Activated CD4-positive, alpha-beta T cell treated with anti-CD3 and anti-CD28 coated beads for 36 hours (primary cell): ENCODE data around the gene PDE4B. TPM values are rescaled to one million over a fixed set of nuclear protein-coding genes. Genes with fewer than 3 reads are reported as not detected.

Experiments used
- ATAC-seq: fragments of 200-7000 bp; cut with Tn5 transposase; one replicate; pipeline ENCODE4 v1.10.0; 2021; ENCODE audit warnings: mild to moderate bottlenecking, moderate library complexity
- CTCF ChIA-PET: fragments of 350-600 bp; sonication (Branson Sonifier 250); formaldehyde crosslinking; loops from one replicate; lab custom pipeline; 2021; ENCODE audit warnings: antibody characterized with exemption; lab: Charles Lee
- POLR2A ChIA-PET: fragments of 350-600 bp; sonication (Branson Sonifier 250); formaldehyde crosslinking; loops from one replicate; lab custom pipeline; 2021; ENCODE audit warnings: antibody characterized with exemption, inconsistent platforms; lab: Charles Lee
- DNase-seq: peaks from one replicate; pipeline ENCODE4 v3.0.0-alpha.2; 2020
- H3K27ac Mint-ChIP-seq: one replicate; pipeline ENCODE4 v1.8.0; 2021; ENCODE audit warnings: mixed read lengths
- H3K27me3 Mint-ChIP-seq: one replicate; pipeline ENCODE4 v1.8.0; 2021; ENCODE audit warnings: mixed read lengths
- H3K36me3 Mint-ChIP-seq: one replicate; pipeline ENCODE4 v1.8.0; 2021; ENCODE audit warnings: low read depth, mixed read lengths
- H3K4me1 Mint-ChIP-seq: one replicate; pipeline ENCODE4 v1.8.0; 2021; ENCODE audit warnings: mixed read lengths
- H3K4me3 Mint-ChIP-seq: one replicate; pipeline ENCODE4 v1.8.0; 2021; ENCODE audit warnings: mild to moderate bottlenecking, moderate library complexity, mixed read lengths
- H3K9me3 Mint-ChIP-seq: one replicate; pipeline ENCODE4 v1.8.0; 2021; ENCODE audit warnings: low read depth, mixed read lengths
- intact Hi-C, 2 experiments: fragments of 100-400 bp; cut with DNase I in 1 of 2; cut with micrococcal nuclease in 1 of 2; formaldehyde crosslinking; loops; one replicate each; pipeline versions ENCODE4 v1.14.2 to v1.15.1; 2022 to 2024; cut with DNase I, micrococcal nuclease
- total RNA-seq, 2 experiments: library from RNA; stranded (reverse); gene quantifications; one replicate each; pipeline ENCODE4 v1.2.3, GENCODE V29; 2021

Gene PDE4B
- total RNA-seq, 2 experiments from 2014 or later = 24.2 to 24.7 TPM

DNA sequence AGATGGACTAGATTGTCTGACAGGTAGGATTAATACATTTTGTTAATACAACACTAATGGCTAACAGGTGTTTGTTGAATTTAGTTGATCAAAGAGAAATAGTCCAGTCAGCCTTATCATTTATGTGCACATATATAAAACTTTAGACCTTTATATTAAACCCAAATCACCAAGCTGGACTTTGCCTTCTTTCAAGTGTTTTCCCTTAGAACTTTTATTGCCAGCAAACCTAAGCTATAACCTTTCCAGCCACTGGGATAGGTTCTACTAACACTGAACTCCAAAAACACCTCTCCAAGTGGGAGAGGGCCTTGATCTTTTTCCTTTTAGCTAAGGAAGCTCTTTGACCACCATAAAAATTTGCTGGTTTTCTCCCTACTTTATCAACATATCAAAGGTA is 345.9 kb downstream of the PDE4B start:
- Mint-ChIP-seq H3K27me3 (peaks cover 9% of the 10 kb centered on the region), H3K4me1 (peaks cover 6% of the 10 kb centered on the region), H3K4me3 (no peak overlapping the region), H3K9me3 (no peaks in the 10 kb centered on the region), H3K36me3 (no peaks in the 10 kb centered on the region), H3K27ac (no peak overlapping the region)
- intact Hi-C loops = loop anchor here in 1 of 2 experiments (2.0 to 5.0 kb wide), 3 partner anchors 22 to 104 kb away; no protein-coding TSS in a partner anchor
- no peak for DNase-seq
- ChIA-PET POLR2A (no interaction called here), CTCF (interaction anchor here (0.8 to 1.6 kb wide), 5 partner anchors 9 to 105 kb away, joined by 3 to 5 read pairs (median 4); no protein-coding TSS in a partner anchor)
- ATAC-seq = no peak

GRCh38 chr1:66140072-66140471 is 347.4 kb downstream of the PDE4B start:
- ATAC-seq (no peak), DNase-seq (no peak)
- H3K4me3 Mint-ChIP-seq = no peak overlapping the region
- no peaks in the 10 kb centered on the region for H3K36me3 Mint-ChIP-seq
- no peak overlapping the region for H3K27ac Mint-ChIP-seq
- intact Hi-C loops = no loop called here
- ChIA-PET POLR2A (no interaction called here), CTCF (no interaction called here)
- peaks cover 5% of the 10 kb centered on the region for H3K27me3 Mint-ChIP-seq
- peaks cover 6% of the 10 kb centered on the region for H3K4me1 Mint-ChIP-seq
- no peaks in the 10 kb centered on the region for H3K9me3 Mint-ChIP-seq

DNA sequence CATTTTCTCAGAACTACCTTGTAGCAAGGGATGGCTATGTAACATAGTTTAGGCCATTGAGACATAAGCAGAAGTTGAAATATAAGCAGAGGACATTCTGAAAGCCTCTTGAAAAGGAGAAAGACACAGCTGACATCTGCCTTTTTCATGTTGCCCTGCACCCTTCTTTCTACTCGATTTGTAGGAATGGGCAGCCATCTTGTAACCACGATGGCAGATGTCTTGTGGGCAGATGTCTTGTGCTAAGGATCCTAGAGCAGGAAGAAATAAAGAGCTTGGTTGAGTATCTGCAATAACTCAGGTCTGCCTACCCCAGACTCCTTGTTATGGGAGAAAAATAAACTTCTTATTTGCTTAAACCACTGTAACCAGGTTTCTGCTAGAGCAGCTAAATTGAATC is 351.0 kb downstream of the PDE4B start:
- no peaks in the 10 kb centered on the region for H3K9me3 Mint-ChIP-seq
- no peaks in the 10 kb centered on the region for H3K36me3 Mint-ChIP-seq
- DNase-seq (no peak), ATAC-seq (no peak)
- no peaks in the 10 kb centered on the region for H3K4me1 Mint-ChIP-seq
- no peak overlapping the region for H3K4me3 Mint-ChIP-seq
- H3K27ac Mint-ChIP-seq = no peak overlapping the region
- ChIA-PET POLR2A (no interaction called here), CTCF (interaction anchor here (0.6 kb wide), 1 partner anchor 94 kb away, joined by 3 read pairs; no protein-coding TSS in a partner anchor)
- H3K27me3 Mint-ChIP-seq = peaks cover 5% of the 10 kb centered on the region
- intact Hi-C loops = no loop called here

- Mint-ChIP-seq H3K4me1 (no peaks in the 10 kb centered on the region), H3K36me3 (no peaks in the 10 kb centered on the region), H3K27me3 (peaks cover 15% of the 10 kb centered on the region), H3K9me3 (no peaks in the 10 kb centered on the region), H3K4me3 (no peak overlapping the region), H3K27ac (no peak overlapping the region)
- intact Hi-C loops = no loop called here
- ChIA-PET POLR2A (no interaction called here), CTCF (interaction anchor here (1.2 kb wide), 1 partner anchor 9 kb away, joined by 4 read pairs; no protein-coding TSS in a partner anchor)
- ATAC-seq (no peak), DNase-seq (no peak)
Measured at GRCh38 chr1:66147226-66147835, 354.6 kb downstream of the PDE4B start.

DNA sequence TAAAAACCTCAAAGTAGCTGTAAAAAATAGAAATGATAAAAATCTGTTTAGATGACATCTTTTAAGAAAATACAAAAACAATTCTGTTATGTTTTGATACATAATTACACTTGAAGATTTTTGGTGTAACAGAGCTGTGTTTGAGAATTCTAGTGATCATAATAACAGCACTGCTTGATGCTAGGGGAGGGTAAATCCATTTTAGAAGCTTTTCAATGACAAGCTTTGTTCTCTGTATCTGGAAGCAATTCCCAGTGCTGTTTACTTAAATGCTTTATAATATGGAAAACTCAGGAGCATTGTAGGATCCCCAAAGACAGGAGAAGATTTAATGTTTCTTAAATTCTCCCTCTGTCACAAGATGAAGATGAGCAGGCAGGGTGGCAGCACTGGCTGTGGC is 359.3 kb downstream of the PDE4B start:
- no peaks in the 10 kb centered on the region for H3K36me3 Mint-ChIP-seq
- ATAC-seq (no peak), DNase-seq (no peak)
- H3K4me1 Mint-ChIP-seq = no peaks in the 10 kb centered on the region
- no peak overlapping the region for H3K27ac Mint-ChIP-seq
- H3K4me3 Mint-ChIP-seq = no peak overlapping the region
- intact Hi-C loops = no loop called here
- peaks cover 26% of the 10 kb centered on the region for H3K27me3 Mint-ChIP-seq
- CTCF ChIA-PET = interaction anchor here (0.6 to 1.2 kb wide), 3 partner anchors 233 to 830 kb away, joined by 3 to 4 read pairs (median 3); no protein-coding TSS in a partner anchor
- H3K9me3 Mint-ChIP-seq = no peaks in the 10 kb centered on the region
- POLR2A ChIA-PET = no interaction called here

- H3K36me3 Mint-ChIP-seq = no peaks in the 10 kb centered on the region
- ChIA-PET CTCF (no interaction called here), POLR2A (no interaction called here)
- H3K4me3 Mint-ChIP-seq = no peak overlapping the region
- intact Hi-C loops = no loop called here
- no peaks in the 10 kb centered on the region for H3K4me1 Mint-ChIP-seq
- H3K27me3 Mint-ChIP-seq = peaks cover 25% of the 10 kb centered on the region
- no peak for DNase-seq
- no peak for ATAC-seq
- no peaks in the 10 kb centered on the region for H3K9me3 Mint-ChIP-seq
- no peak overlapping the region for H3K27ac Mint-ChIP-seq
Measured at GRCh38 chr1:66154394-66154793, 361.7 kb downstream of the PDE4B start.

DNA sequence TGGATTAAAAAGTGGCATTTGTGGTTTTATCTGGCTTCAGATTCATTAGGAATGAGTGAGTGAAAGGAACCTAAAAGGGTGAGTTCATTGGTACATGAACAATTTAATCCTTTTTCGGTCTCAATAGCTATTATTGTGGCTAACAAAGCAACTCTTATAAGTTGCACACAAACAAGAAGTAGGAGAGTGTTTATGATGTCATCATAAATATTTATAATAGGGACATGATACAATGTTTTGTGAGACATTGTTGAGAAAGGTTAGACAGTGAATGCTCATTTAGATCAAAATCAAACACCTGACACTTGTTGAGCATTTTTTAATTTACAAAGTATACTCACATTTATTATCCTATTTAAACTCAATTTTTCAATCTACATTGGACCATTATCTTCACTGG is 363.4 kb downstream of the PDE4B start:
- H3K27ac Mint-ChIP-seq = no peak overlapping the region
- no peaks in the 10 kb centered on the region for H3K36me3 Mint-ChIP-seq
- no peak for ATAC-seq
- ChIA-PET POLR2A (no interaction called here), CTCF (no interaction called here)
- H3K4me3 Mint-ChIP-seq = no peak overlapping the region
- H3K9me3 Mint-ChIP-seq = no peaks in the 10 kb centered on the region
- intact Hi-C loops = no loop called here
- H3K4me1 Mint-ChIP-seq = no peaks in the 10 kb centered on the region
- peaks cover 26% of the 10 kb centered on the region for H3K27me3 Mint-ChIP-seq
- DNase-seq = no peak

GRCh38 chr1:66159800-66160199 is 367.1 kb downstream of the PDE4B start:
- ATAC-seq (no peak), DNase-seq (no peak)
- Mint-ChIP-seq H3K27me3 (peaks cover 10% of the 10 kb centered on the region), H3K36me3 (no peaks in the 10 kb centered on the region), H3K27ac (no peak overlapping the region), H3K4me1 (no peaks in the 10 kb centered on the region), H3K4me3 (no peak overlapping the region), H3K9me3 (no peaks in the 10 kb centered on the region)
- CTCF ChIA-PET = no interaction called here
- POLR2A ChIA-PET = no interaction called here
- intact Hi-C loops = loop anchor here in 1 of 2 experiments (2.0 kb wide), 1 partner anchor 21 kb away; no protein-coding TSS in a partner anchor

GRCh38 chr1:66160719-66161118 is 368.0 kb downstream of the PDE4B start:
- Mint-ChIP-seq H3K27me3 (peaks cover 10% of the 10 kb centered on the region), H3K9me3 (no peaks in the 10 kb centered on the region), H3K27ac (no peak overlapping the region), H3K36me3 (no peaks in the 10 kb centered on the region), H3K4me1 (no peaks in the 10 kb centered on the region), H3K4me3 (no peak overlapping the region)
- ATAC-seq (no peak), DNase-seq (no peak)
- intact Hi-C loops = loop anchor here in 1 of 2 experiments (2.0 kb wide), 1 partner anchor 22 kb away; no protein-coding TSS in a partner anchor
- ChIA-PET CTCF (no interaction called here), POLR2A (no interaction called here)

DNA sequence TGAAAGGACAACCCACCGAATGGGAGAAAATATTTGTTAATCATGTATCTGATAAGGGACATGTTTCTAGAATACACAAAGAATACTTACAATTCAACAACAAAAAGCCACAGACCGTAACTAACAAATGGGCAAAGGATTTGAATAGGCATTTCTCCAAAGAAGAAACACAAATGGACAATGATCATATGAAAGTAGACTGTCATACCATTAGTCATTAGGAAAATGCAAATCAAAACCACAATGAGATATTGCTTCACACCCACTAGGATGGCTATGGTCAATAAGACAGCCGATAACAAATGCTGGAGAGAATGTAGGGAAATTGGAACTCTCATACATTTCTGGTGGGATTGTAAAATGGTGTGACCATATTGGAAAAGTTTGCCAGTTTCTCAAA is 374.1 kb downstream of the PDE4B start:
- ATAC-seq = no peak
- POLR2A ChIA-PET = no interaction called here
- no peak for DNase-seq
- H3K4me3 Mint-ChIP-seq = no peak overlapping the region
- H3K27ac Mint-ChIP-seq = no peak overlapping the region
- CTCF ChIA-PET = no interaction called here
- peaks cover 16% of the 10 kb centered on the region for H3K27me3 Mint-ChIP-seq
- peaks cover 15% of the 10 kb centered on the region for H3K4me1 Mint-ChIP-seq
- H3K36me3 Mint-ChIP-seq = no peaks in the 10 kb centered on the region
- intact Hi-C loops = no loop called here
- no peaks in the 10 kb centered on the region for H3K9me3 Mint-ChIP-seq

DNA sequence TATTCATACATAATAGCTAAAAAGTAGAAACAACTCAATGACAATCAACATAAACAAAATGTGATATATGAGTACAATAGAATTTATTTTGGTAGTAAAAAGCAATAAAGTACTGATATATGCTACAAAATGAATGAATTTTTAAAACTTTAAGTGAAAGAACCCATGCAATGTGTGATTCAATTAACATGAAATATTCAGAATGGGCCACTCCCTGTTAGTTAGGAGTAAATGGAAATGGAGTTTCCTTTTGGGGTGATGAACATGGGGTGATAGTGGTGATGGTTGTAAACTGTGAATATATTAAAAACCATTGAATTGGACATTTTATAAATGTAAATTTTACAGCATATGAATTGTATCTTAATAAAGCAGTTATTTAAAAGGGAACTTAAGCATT is 374.6 kb downstream of the PDE4B start:
- Mint-ChIP-seq H3K27me3 (peaks cover 16% of the 10 kb centered on the region), H3K27ac (no peak overlapping the region), H3K36me3 (no peaks in the 10 kb centered on the region), H3K4me1 (peaks cover 15% of the 10 kb centered on the region), H3K4me3 (no peak overlapping the region), H3K9me3 (no peaks in the 10 kb centered on the region)
- CTCF ChIA-PET = no interaction called here
- DNase-seq (no peak), ATAC-seq (no peak)
- intact Hi-C loops = no loop called here
- POLR2A ChIA-PET = no interaction called here

GRCh38 chr1:66168467-66168887 is 375.8 kb downstream of the PDE4B start:
- POLR2A ChIA-PET = no interaction called here
- H3K4me1 Mint-ChIP-seq = peaks cover 15% of the 10 kb centered on the region
- DNase-seq (no peak), ATAC-seq (no peak)
- no peak overlapping the region for H3K4me3 Mint-ChIP-seq
- no peaks in the 10 kb centered on the region for H3K36me3 Mint-ChIP-seq
- H3K9me3 Mint-ChIP-seq = no peaks in the 10 kb centered on the region
- H3K27ac Mint-ChIP-seq = no peak overlapping the region
- peaks cover 16% of the 10 kb centered on the region for H3K27me3 Mint-ChIP-seq
- CTCF ChIA-PET = interaction anchor here (0.7 kb wide), 1 partner anchor 1417 kb away, joined by 3 read pairs; no protein-coding TSS in a partner anchor
- intact Hi-C loops = no loop called here
